Erythroblast (primary cell): ENCODE results near the gene HERC5.

Source experiments
- DNase-seq, 2 experiments: peaks; one replicate each; lab custom pipeline; 2025; lab: John Stamatoyannopoulos, UW
- GATA1 ChIP-seq: IDR thresholded peaks from 2 replicates; pipeline ENCODE4 v1.6.1; 2011; ENCODE audit warnings: low read depth, mild to moderate bottlenecking, control low read depth, low read length, moderate library complexity
- POLR2A ChIP-seq: IDR thresholded peaks from 2 replicates; pipeline ENCODE4 v1.6.1; 2011; ENCODE audit warnings: mild to moderate bottlenecking, low read length

Gene HERC5

DNA sequence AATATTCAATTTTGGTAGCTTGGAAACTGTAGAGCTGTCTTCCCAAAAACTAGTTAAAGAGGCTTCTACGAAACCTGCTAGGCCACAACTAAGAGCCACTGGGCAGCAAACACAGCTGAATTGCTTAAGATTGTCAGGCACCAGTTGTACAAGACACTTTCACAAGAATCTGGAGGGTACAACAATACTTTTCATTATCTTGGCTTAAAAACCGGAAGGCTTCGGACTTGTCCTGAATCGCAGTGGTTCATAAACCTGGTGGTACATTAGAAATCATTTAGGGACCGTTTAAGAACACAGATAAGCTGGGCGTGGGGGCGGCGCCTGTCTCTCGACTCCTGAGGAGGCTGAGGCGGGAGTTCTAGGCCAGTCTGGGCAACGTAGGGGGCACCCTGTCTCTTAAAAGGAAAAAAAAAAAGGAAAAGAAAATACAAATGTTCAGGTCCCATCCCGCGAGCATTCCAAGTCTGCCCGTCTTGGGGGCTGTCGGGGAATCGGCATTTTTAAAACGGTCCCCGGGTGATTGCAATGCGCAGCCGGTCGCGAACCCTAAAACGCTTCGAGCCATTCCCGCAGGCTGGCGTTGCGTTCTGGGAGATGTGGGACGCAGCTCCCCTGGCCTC lies 65.9 kb downstream of the HERC5 start:
- no peak for TF ChIP-seq POLR2A
- TF ChIP-seq GATA1, result no peak
- peak; percentile 74 to 78 for DNase-seq

DNA sequence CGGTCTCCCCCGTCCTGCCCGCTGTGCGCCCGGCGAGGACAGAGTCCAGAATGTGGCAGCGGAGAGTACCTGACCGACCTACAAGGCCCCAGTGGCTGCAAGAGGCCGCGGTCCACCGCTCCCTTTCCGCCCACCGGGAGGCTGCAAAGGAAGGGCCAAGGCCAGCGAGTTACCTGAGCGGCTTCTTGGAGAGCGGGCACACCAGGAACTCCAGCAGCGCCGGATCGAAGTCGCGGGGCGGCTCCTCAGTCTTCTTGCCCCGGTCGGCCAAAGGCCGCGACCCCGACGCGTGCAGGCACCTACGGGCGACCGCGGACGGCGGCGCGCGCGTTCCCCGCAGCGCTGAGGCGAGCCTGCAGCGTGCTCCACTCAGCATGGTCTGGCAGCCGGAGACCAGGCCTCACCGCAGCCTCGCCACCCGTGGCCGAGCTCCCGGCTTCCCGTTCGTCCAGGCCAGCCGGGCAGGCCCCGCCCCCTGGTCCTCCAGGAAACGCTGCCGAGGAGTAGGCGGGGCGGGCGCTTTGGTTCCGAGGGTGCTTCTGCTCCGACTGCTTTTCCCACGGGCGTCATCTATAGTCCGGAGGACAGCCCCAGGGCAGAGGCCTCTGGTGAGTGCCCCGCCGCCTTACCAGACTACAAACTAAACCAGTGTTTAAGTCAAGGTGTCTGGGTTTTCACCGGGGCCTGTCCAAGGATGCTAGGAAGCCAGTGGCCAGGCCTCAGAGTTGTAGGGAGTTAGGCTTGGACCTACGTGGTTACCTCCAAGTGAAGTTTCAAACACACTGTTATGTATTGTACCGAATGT lies 66.6 kb downstream of the HERC5 start, which contains the start of gene PYURF:
TSS of gene PYURF (minus strand) at position 452 of the 805 bp plus-strand sequence. CDS start at position 376, 76 bp downstream.
- peak; percentile 81 to 88 for DNase-seq
- no peak for TF ChIP-seq GATA1
- TF ChIP-seq POLR2A, result peak; percentile 78

DNA sequence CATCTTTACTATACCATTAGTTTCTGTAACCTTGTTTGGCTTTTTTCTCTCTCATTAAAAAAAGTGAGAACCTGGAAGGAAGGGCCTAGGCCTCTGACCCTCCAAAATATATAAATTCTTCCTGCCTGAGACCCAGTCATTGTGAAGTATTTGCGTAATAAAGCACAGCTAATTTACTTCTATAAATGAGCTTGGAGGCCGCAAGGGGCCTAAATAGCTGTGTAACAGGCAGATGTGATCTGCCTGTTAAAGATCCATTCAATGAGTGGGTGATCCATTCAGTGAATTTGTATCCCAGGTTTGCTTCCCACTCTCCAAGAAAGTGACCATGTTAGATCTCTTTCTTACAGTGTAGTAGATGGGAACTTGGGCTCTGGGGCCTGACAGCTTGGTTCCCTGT lies 67.3 kb downstream of the HERC5 start:
- peak; percentile 29 to 41 for DNase-seq
- no peak for TF ChIP-seq POLR2A
- no peak for TF ChIP-seq GATA1

DNA sequence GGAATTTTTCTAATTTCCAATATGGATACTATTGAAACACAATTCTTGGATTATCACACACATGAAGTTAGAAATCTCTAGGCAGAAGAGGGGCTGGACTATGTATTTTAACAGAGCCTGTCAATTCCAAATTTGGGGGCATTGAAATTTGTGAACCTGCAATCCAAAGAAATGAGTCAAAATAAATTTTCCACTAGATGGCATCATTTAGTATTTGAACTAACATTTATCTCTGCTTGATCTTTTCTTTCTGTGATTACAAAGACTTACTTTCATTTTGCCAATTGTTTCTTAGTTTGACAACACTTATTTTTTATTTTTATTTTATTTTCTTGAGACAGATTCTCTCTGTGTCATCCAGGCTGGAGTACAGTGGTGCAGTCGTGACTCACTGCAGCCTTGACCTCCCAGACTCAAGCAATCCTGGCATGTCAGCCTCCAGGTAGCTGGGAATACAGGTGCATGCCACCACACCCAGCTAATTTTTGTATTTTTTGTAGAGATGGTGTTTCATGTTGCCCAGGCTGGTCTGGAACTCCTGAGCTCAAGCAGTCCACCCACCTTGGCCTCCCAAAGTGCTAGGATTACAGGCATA lies 69.4 kb downstream of the HERC5 start:
- peak; percentile 25 to 40 for DNase-seq
- no peak for TF ChIP-seq POLR2A
- no peak for TF ChIP-seq GATA1

DNA sequence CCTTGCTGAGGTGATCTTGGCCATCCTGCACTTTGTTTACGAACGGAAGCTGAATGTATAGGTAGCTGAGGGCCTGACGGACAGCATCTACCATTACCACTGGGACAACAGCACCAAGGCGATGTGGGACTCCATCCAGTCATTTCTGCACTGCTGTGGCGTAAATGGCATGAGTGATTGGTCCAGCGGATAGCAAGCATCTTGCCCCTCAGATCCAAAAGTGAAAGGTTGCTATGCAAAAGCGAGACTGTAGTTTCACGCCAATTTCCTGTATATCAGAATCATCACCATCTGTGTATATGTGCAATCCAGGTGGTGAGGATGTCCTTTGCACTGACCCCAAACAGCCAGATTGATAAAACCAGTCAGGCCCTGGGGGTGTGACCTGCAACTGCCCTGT lies 70.9 kb downstream of the HERC5 start:
- no peak for DNase-seq
- TF ChIP-seq POLR2A, result no peak
- TF ChIP-seq GATA1, result no peak

DNA sequence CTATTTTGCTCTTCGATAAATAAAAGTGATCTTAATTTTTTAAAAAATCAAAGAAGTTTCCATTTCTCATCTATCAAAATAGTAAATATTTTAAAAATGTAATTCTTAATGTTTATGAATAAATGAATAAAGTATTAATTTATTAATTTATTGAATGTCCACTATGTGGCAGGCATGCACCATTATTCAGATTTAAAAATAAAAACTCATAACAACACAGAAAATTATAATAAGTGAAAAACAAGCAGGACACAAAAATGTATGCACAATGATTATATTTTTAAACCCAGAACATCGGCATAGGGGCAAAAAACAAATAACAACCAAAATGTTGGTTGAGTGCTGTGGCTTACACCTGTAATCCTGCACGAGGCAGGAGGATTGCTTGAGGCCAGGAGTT lies 71.9 kb downstream of the HERC5 start:
- DNase-seq, result no peak
- TF ChIP-seq GATA1, result no peak
- no peak for TF ChIP-seq POLR2A

DNA sequence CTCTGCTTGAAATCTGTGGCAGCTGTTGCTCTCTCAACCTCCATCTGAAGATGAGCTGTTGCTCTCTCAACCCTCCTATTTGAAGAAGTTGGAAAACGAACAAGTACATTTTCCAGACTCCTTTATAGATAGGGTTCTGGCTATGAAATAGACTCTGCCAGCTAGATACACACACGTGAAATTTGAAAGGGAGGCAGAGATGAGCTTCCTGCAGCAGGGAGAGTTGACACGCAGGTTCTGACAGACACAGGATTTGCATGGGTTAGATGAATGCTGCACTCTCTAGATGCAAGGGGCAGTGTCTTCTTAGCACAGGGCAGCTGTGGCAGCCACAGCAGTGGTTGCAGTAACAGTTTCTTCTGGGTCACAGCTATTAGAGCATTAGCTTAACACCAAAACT lies 74.6 kb downstream of the HERC5 start:
- no peak for TF ChIP-seq POLR2A
- no peak for TF ChIP-seq GATA1
- DNase-seq, result no peak

DNA sequence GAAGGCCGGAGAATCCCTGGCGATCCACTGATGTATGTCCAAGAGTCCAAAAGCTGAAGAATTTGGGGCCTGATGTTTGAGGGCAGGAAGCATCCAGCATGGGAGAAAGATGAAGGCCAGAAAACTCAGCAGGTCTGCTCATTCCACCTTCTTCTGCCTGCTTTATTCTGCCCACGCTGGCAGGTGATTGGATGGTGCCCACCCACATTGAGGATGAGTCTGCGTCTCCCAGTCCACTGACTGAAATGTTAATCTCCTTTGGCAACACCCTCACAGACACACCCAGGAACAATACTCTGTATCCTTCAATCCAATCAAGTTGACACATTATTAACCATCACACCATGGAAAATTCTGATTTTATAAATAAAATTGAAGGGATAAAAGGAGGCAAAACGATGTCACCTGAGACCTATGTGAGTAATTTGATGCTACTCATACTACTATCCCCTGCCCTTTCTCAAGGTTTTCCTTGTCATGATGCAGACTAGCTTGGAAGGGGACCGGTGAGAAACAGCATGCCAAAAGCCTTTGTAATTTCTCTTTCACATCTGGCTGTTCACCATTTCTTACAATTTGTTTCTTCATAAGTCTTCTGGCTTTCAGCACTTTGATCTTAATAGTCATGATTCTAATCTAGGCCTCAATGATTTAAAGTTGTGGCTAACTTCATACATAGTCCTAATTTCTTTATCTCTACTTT lies 76.3 kb downstream of the HERC5 start:
- TF ChIP-seq GATA1, result no peak
- TF ChIP-seq POLR2A, result no peak
- no peak for DNase-seq

DNA sequence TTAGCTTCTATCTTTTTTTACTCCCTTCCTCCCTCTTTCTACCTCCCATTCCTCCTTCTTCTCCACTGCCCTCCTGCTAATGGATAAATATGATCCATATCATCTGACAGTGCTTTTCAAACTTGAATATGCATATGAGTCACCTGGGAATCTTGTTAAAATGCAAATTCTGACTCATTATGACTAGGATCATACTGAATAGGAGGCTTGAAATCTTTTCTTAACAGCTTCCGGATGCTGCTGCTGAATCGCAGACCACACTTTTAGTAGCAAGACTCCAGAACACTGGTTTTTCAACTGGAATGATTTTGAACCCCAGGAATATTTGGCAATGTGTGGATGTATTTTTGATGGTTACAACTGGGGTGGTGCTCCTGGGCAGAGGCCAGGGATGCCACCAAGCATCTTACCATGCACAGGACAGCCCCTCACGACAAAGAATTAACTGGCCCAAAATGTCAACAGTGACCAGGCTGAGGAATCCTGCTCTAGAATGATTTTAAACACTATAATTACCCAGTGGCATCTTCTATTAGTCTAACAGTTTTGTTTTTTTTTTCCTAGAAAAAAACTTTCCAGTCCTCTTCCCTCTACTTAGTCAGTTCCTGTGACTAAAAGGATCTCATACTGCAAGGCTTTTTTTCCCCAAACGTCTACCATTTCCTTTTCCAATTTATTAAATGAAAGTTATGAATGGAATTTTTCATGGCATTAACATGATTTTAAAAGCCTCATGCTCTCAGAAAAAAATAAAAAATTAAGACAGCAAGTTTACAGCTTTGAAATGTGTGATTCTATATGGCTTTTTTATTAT lies 77.2 kb downstream of the HERC5 start:
- TF ChIP-seq POLR2A (no peak), GATA1 (no peak)
- DNase-seq, result no peak

DNA sequence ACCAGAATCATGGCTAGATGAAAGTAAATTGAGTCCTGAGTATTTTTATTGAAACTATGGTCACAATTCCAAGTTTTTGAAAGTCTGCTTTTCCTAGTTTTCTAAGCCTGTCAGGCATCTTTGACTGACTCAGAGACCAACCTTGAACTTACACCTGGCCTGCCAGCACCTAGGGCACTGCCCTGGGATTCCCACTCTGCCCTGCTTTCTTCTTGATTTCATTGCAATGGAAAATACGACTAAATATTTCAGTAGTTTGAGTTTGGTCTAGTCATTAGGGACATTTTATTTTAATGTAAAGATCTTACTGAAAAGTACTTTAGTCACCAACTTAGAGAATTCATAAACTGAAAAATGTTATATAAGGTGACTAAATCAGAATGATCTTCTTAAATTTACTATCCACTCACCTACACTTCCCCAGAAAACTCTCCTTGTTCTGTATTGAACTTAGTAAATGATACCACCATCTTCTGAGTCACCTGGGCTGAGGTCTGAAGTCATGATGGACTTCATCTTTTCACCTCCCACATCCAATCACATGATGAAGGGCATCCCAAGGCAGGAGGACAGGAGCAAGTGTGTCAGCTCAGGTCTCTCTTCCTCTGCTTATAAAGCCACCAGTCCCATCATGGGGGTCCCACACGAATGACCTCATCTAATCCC lies 78.3 kb downstream of the HERC5 start:
- DNase-seq, result no peak
- no peak for TF ChIP-seq POLR2A
- no peak for TF ChIP-seq GATA1

DNA sequence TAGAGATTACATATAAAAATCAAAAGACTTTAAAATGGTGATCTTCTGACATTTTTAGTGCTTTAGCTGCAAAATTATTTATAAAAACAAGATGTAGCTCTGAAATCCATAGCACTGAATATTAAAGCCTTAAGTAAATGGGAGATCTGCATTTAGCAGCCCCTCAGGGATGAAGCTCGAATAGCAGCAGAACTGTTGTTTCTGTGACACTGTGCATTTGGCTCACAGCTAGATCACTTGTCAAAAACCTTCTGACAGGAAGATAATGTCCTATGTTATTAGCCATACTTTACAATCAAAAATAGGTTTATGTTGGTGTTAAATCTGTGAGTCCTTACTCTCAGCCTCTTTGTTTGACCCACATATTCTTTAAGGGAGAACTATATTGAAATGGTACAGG lies 80.8 kb downstream of the HERC5 start:
- TF ChIP-seq POLR2A (no peak), GATA1 (no peak)
- no peak for DNase-seq

DNA sequence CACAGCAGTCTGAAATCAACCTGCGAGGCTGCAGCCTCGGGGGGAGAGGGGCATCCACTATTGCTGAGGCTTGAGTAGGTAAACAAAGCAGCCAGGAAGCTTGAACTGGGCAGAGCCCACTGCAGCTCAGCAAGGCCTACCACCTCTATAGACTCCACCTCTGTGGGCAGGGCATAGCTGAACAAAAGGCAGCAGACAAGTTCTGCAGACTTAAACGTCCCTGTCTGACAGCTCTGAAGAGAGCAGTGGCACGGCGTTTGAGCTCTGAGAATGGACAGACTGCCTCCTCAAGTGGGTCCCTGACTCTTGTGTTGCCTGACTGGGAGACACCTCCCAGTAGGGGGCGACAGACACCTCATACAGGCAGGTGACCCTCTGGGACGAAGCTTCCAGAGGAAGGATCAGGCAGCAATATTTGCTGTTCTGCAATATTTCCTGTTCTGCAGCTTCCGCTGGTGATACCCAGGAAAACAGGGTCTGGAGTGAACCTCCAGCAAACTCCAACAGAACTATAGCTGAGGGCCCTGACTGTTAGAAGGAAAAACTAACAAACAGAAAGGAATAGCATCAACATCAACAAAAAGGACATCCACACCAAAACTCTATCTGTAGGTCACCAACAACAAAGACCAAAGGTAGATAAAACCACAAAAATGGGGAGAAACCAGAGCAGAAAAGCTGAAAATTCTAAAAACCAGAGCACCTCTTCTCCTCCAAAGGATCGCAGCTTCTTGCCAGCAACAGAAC lies 82.6 kb downstream of the HERC5 start:
- DNase-seq, result peak; percentile 64 to 79
